ENCODE results near the gene NYAP2.

The NYAP2 gene

GRCh38 chr2:225569995-225570394, 170.5 kb downstream of the NYAP2 start:
- DNase-seq = no peak

GRCh38 chr2:225573603-225574002, 174.1 kb downstream of the NYAP2 start:
- DNase-seq = no peak

GRCh38 chr2:225574582-225575138, 175.2 kb downstream of the NYAP2 start:
- DNase-seq = no peak

GRCh38 chr2:225581135-225581534, 181.6 kb downstream of the NYAP2 start:
- no peak for DNase-seq

GRCh38 chr2:225581906-225582305, 182.4 kb downstream of the NYAP2 start:
- DNase-seq = no peak

GRCh38 chr2:225582355-225583116, 183.0 kb downstream of the NYAP2 start:
- DNase-seq = no peak

- DNase-seq = no peak
Observed at GRCh38 chr2:225584796-225585195, 185.3 kb downstream of the NYAP2 start.

GRCh38 chr2:225590932-225591331, 191.4 kb downstream of the NYAP2 start:
- no peak for DNase-seq

- no peak for DNase-seq
Observed at GRCh38 chr2:225597911-225598310, 198.4 kb downstream of the NYAP2 start.

GRCh38 chr2:225598426-225598825, 198.9 kb downstream of the NYAP2 start:
- no peak for DNase-seq

GRCh38 chr2:225598897-225599296, 199.4 kb downstream of the NYAP2 start:
- DNase-seq = no peak

GRCh38 chr2:225599856-225600255, 200.3 kb downstream of the NYAP2 start:
- no peak for DNase-seq

- no peak for DNase-seq
Observed at GRCh38 chr2:225600444-225600843, 200.9 kb downstream of the NYAP2 start.

- DNase-seq = no peak
Observed at GRCh38 chr2:225600865-225601264, 201.4 kb downstream of the NYAP2 start.

- no peak for DNase-seq
Observed at GRCh38 chr2:225602205-225602604, 202.7 kb downstream of the NYAP2 start.

- no peak for DNase-seq
Observed at GRCh38 chr2:225608136-225608535, 208.6 kb downstream of the NYAP2 start.

GRCh38 chr2:225612636-225613035, 213.1 kb downstream of the NYAP2 start:
- no peak for DNase-seq

GRCh38 chr2:225614915-225615314, 215.4 kb downstream of the NYAP2 start:
- DNase-seq = no peak

GRCh38 chr2:225615514-225615913, 216.0 kb downstream of the NYAP2 start:
- DNase-seq = no peak

- DNase-seq = no peak
Observed at GRCh38 chr2:225616372-225616771, 216.9 kb downstream of the NYAP2 start.

- no peak for DNase-seq
Observed at GRCh38 chr2:225616848-225617247, 217.3 kb downstream of the NYAP2 start.

GRCh38 chr2:225620227-225620626, 220.7 kb downstream of the NYAP2 start:
- no peak for DNase-seq

- DNase-seq = no peak
Observed at GRCh38 chr2:225630824-225631533, 231.5 kb downstream of the NYAP2 start.

GRCh38 chr2:225632351-225632750, 232.8 kb downstream of the NYAP2 start:
- DNase-seq = no peak
